ENCODE measurements around the gene PROX1.

- TF ChIP-seq CTCF (conservative IDR thresholded peaks at IDR 0.05 in 1 of 2, IDR thresholded peaks at IDR 0.05 in 1 of 2; ENCODE audit: low read depth in 1 of 2, low read length in 2 of 2) (no peak), EZH2 (IDR thresholded peaks at IDR 0.05; ENCODE audit: low read length, missing control alignments) (no peak)
These were observed 9.9 kb upstream of the PROX1 start for GRCh38 chr1:213977909-213978308.
